SK-N-SH (cell line): Measurements from ENCODE around the gene PDE9A. TPM values are rescaled to one million over a fixed set of nuclear protein-coding genes. Genes with fewer than 3 reads are reported as not detected.

Experiments used
- CTCF ChIA-PET: fragments of 300-600, 350-600 bp; formaldehyde crosslinking; extraction: SDS; loops from one replicate; lab custom pipeline; 2021; lab: Yijun Ruan, JAX
- POLR2A ChIA-PET: fragments of 350-600 bp; sonication (Branson Sonifier 250); formaldehyde crosslinking; extraction: SDS; loops from one replicate; lab custom pipeline; 2020; ENCODE audit warnings: antibody characterized with exemption, inconsistent platforms; lab: Yijun Ruan, JAX
- DNase-seq: peaks from one replicate; pipeline ENCODE4 v3.0.0; 2012
- H2AFZ ChIP-seq: fragments of 200-600 bp; sonication (generic); 2 replicates; pipeline ENCODE4 v1.8.1; 2016; ENCODE audit warnings: antibody characterized with exemption, mild to moderate bottlenecking, low read depth
- H3F3A ChIP-seq: fragments of 200-600 bp; sonication (generic); replicated peaks from 2 replicates; pipeline ENCODE3; 2016; ENCODE audit warnings: antibody characterized with exemption, mild to moderate bottlenecking; ENCODE audit not compliant: insufficient read depth
- H3K27ac ChIP-seq, 2 experiments: fragments of 200-500 bp in 1 of 2; fragments of 200-600 bp in 1 of 2; sonication (Bioruptor generic) in 1 of 2; sonication (generic), shearing (Covaris generic) in 1 of 2; 2 replicates each; pipeline versions ENCODE4 v1.5.1 to v1.6.1; 2014 to 2016; ENCODE audit warnings: low read depth in 2 of 2, inconsistent platforms in 1 of 2, low read length in 1 of 2, mild to moderate bottlenecking in 1 of 2, mixed read lengths in 1 of 2
- H3K27me3 ChIP-seq: fragments of 200-600 bp; sonication (generic), shearing (Covaris generic); 2 replicates; pipeline ENCODE4 v1.6.1; 2016; ENCODE audit warnings: mixed run types; ENCODE audit not compliant: insufficient read depth
- H3K36me3 ChIP-seq, 2 experiments: fragments of 200-500 bp in 1 of 2; fragments of 200-600 bp in 1 of 2; sonication (Bioruptor generic) in 1 of 2; sonication (generic) in 1 of 2; replicated peaks in 1 of 2; 2 replicates each; pipeline versions ENCODE3 to v1.5.1; 2014 to 2016; ENCODE audit warnings: low read length in 1 of 2, mild to moderate bottlenecking in 1 of 2; ENCODE audit not compliant: insufficient read depth in 2 of 2, control insufficient read depth in 1 of 2
- H3K4me1 ChIP-seq, 2 experiments: fragments of 200-500 bp in 1 of 2; fragments of 200-600 bp in 1 of 2; sonication (Bioruptor generic) in 1 of 2; sonication (generic), shearing (Covaris generic) in 1 of 2; 2 replicates each; pipeline versions ENCODE4 v1.5.1 to v1.6.1; 2014 to 2016; ENCODE audit warnings: low read depth in 1 of 2, low read length in 1 of 2, mixed run types in 1 of 2; ENCODE audit not compliant: insufficient read depth in 2 of 2, control insufficient read depth in 1 of 2
- H3K4me2 ChIP-seq: fragments of 200-600 bp; sonication (generic), shearing (Covaris generic); 2 replicates; pipeline ENCODE4 v1.6.1; 2017; ENCODE audit warnings: mixed run types
- H3K4me3 ChIP-seq, 2 experiments: fragments of 200-500 bp in 1 of 2; fragments of 200-600 bp in 1 of 2; sonication (Bioruptor generic) in 1 of 2; sonication (generic), shearing (Covaris generic) in 1 of 2; 2 replicates each; pipeline versions ENCODE4 v1.5.1 to v1.8.1; 2014 to 2016; ENCODE audit warnings: low read depth in 2 of 2, inconsistent platforms in 1 of 2, low read length in 1 of 2, mild to moderate bottlenecking in 1 of 2, mixed read lengths in 1 of 2, moderate library complexity in 1 of 2
- H3K79me2 ChIP-seq: fragments of 200-600 bp; sonication (generic); 2 replicates; pipeline ENCODE4 v1.8.1; 2017; ENCODE audit warnings: mild to moderate bottlenecking; ENCODE audit not compliant: insufficient read depth
- H3K9ac ChIP-seq: fragments of 200-600 bp; sonication (generic); 2 replicates; pipeline ENCODE4 v1.6.1; 2017; ENCODE audit warnings: mixed run types
- H3K9me2 ChIP-seq: fragments of 200-600 bp; sonication (generic); 2 replicates; pipeline ENCODE4 v1.6.1; 2017; ENCODE audit warnings: mixed run types
- H3K9me3 ChIP-seq: fragments of 200-600 bp; sonication (generic); 2 replicates; pipeline ENCODE4 v1.6.1; 2017; ENCODE audit warnings: mixed run types, mild to moderate bottlenecking, moderate library complexity
- H4K20me1 ChIP-seq: fragments of 200-600 bp; sonication (generic); 2 replicates; pipeline ENCODE4 v1.6.1; 2017; ENCODE audit warnings: mild to moderate bottlenecking, mixed run types; ENCODE audit not compliant: insufficient read depth
- ELF1 ChIP-seq: IDR thresholded peaks from 2 replicates; pipeline ENCODE4 v1.4.0; 2012
- EZH2phosphoT487 ChIP-seq: fragments of 200-600 bp; sonication (generic); IDR thresholded peaks from 2 replicates; pipeline ENCODE4 v1.6.1; 2017; ENCODE audit warnings: low read depth, mixed run types, mild to moderate bottlenecking, antibody characterized with exemption, moderate library complexity, borderline replicate concordance
- FOXM1 ChIP-seq: IDR thresholded peaks from 2 replicates; pipeline ENCODE4 v1.4.0; 2012; ENCODE audit warnings: low read depth, mild to moderate bottlenecking
- JUND ChIP-seq: IDR thresholded peaks from 2 replicates; pipeline ENCODE4 v1.4.0; 2012
- MXI1 ChIP-seq: IDR thresholded peaks from 2 replicates; pipeline ENCODE4 v1.6.1; 2012; ENCODE audit warnings: mild to moderate bottlenecking, low read depth, low read length, improper control_type of control experiment
- NFIC ChIP-seq: IDR thresholded peaks from 2 replicates; pipeline ENCODE4 v1.4.0; 2012; ENCODE audit warnings: borderline replicate concordance
- NRF1 ChIP-seq: IDR thresholded peaks from 2 replicates; pipeline ENCODE4 v1.6.1; 2012; ENCODE audit warnings: low read depth, mild to moderate bottlenecking, low read length
- PBX3 ChIP-seq: IDR thresholded peaks from 2 replicates; pipeline ENCODE4; 2012
- POLR2AphosphoS5 ChIP-seq: IDR thresholded peaks from 2 replicates; pipeline ENCODE4 v1.6.1; 2012; ENCODE audit warnings: low read depth, low read length
- RAD21 ChIP-seq: IDR thresholded peaks from 2 replicates; pipeline ENCODE4 v1.6.1; 2012; ENCODE audit warnings: mild to moderate bottlenecking, low read length
- RXRA ChIP-seq: IDR thresholded peaks from 2 replicates; pipeline ENCODE4 v1.4.0; 2012; ENCODE audit warnings: low read depth, mild to moderate bottlenecking, borderline replicate concordance
- TAF1 ChIP-seq: IDR thresholded peaks from 2 replicates; pipeline ENCODE4 v1.6.1; 2012; ENCODE audit warnings: low read depth, mild to moderate bottlenecking, low read length, moderate library complexity, borderline replicate concordance
- TCF12 ChIP-seq: IDR thresholded peaks from 2 replicates; pipeline ENCODE4 v1.4.0; 2012
- TEAD4 ChIP-seq: IDR thresholded peaks from 2 replicates; pipeline ENCODE4 v1.4.0; 2012; ENCODE audit warnings: mild to moderate bottlenecking, borderline replicate concordance; ENCODE audit not compliant: insufficient read depth
- USF2 ChIP-seq: fragments of 150-350 bp; IDR thresholded peaks from 2 replicates; pipeline ENCODE4 v1.6.1; 2017; ENCODE audit warnings: antibody characterized with exemption, low read length, low read depth, borderline replicate concordance
- YY1 ChIP-seq: IDR thresholded peaks from 2 replicates; pipeline ENCODE4 v1.4.0; 2012; ENCODE audit warnings: low read depth, mild to moderate bottlenecking
- WGBS: methylation state at CpG from one replicate; pipeline ENCODE4 v1.1.6; 2017; ENCODE audit warnings: low lambda C conversion rate; 5-methylcytosine and 5-hydroxymethylcytosine counted together
- polyA plus RNA-seq, 3 experiments: library from polyadenylated mRNA; depleted of rRNA; stranded (reverse); fragments of >200 nt; gene quantifications; 2 replicates each; pipeline ENCODE4 v1.2.3, GENCODE V29; 2012
- TF ChIP-seq, protein P1 (sequence below): IDR thresholded peaks from 2 replicates; pipeline ENCODE4 v1.4.0; 2012; ENCODE audit warnings: low read depth, borderline replicate concordance

Gene PDE9A
- polyA plus RNA-seq, 1 of the 3 experiments (the other 2 are of a cell fraction) = 0.28 TPM

DNA sequence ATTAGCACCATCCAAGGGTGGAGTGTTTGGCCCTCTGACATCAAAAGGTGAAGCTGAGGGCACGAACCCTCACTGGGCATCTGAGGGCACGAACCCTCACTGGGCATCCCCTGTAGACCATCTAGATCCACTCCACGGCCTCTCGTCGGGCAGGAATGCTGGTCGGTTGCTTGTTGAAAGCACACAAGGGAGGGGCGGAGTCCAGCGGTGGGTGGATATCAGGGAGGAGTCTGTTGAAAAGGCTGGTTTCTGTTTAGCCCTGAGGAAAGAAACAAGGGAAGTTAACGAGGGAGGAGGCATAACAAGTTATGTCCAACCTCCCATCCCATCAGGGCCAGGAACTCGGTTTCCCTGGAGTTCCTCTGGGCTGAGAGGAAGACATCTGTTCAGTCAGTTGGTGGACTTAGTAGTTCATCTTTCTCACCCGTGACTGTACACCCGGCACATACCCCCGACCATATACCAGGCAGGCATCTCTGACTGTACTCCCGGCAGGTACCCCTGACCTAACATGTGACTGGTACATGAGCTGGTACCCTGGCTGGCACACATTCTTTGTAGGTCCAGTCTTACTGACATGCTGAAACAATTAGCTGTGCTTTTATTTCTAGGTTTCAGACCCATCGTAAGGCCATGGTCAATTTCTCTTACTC lies 32.1 kb upstream of the PDE9A start:
- Histone ChIP-seq H3K4me2 (no peak overlapping the region), H4K20me1 (no peaks in the 10 kb centered on the region), H3K79me2 (no peaks in the 10 kb centered on the region), H3K27me3 (no peaks in the 10 kb centered on the region), H3K27ac (no peak overlapping the region), H3K9ac (no peak overlapping the region), H3F3A (no peaks in the 10 kb centered on the region), H3K36me3 (no peaks in the 10 kb centered on the region), H3K9me2 (no peaks in the 10 kb centered on the region), H3K4me3 (no peak overlapping the region), H3K4me1 (no peaks in the 10 kb centered on the region), H2AFZ (no peak overlapping the region), H3K9me3 (no peaks in the 10 kb centered on the region)
- ChIA-PET CTCF (no interaction called here), POLR2A (no interaction called here)
- no peak for DNase-seq
- TF ChIP-seq ELF1 (no peak), TCF12 (no peak), JUND (no peak), YY1 (no peak), MXI1 (no peak), PBX3 (no peak)
- WGBS = 50% methylated on average over 14 of the region's 15 CpGs

DNA sequence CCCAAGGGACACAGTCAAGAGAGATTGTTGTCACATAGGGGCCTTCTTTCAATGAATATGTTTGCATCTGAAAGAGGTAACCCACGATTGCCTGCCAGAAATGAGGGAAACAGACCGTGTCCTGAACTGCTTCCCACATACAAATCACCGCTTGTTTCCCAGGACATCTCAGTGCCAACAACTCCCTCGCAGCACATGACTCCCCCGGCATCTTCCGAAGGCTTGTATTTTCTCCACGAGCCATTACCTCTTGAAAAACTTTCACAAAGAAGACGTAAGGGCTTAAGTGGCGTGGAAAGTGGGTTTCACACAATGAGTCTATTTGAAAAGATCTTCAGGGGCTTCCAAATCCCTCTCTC lies 31.6 kb upstream of the PDE9A start:
- Histone ChIP-seq H4K20me1 (no peaks in the 10 kb centered on the region), H3K79me2 (no peaks in the 10 kb centered on the region), H3K4me2 (no peak overlapping the region), H3K4me3 (no peak overlapping the region), H3K27ac (no peak overlapping the region), H3K9me3 (no peaks in the 10 kb centered on the region), H3F3A (no peaks in the 10 kb centered on the region), H3K9me2 (no peaks in the 10 kb centered on the region), H3K36me3 (no peaks in the 10 kb centered on the region), H3K27me3 (no peaks in the 10 kb centered on the region), H2AFZ (no peak overlapping the region), H3K9ac (no peak overlapping the region), H3K4me1 (no peaks in the 10 kb centered on the region)
- WGBS = 51% methylated on average over 9 of the region's 9 CpGs
- ChIA-PET POLR2A (no interaction called here), CTCF (no interaction called here)
- DNase-seq = no peak
- no peak for TF ChIP-seq RAD21
- TF ChIP-seq TEAD4 = no peak
- TF ChIP-seq USF2 = no peak
- TF ChIP-seq POLR2AphosphoS5 = no peak
- no peak for TF ChIP-seq FOXM1
- no peak for TF ChIP-seq ELF1
- TF ChIP-seq, protein P1, sequence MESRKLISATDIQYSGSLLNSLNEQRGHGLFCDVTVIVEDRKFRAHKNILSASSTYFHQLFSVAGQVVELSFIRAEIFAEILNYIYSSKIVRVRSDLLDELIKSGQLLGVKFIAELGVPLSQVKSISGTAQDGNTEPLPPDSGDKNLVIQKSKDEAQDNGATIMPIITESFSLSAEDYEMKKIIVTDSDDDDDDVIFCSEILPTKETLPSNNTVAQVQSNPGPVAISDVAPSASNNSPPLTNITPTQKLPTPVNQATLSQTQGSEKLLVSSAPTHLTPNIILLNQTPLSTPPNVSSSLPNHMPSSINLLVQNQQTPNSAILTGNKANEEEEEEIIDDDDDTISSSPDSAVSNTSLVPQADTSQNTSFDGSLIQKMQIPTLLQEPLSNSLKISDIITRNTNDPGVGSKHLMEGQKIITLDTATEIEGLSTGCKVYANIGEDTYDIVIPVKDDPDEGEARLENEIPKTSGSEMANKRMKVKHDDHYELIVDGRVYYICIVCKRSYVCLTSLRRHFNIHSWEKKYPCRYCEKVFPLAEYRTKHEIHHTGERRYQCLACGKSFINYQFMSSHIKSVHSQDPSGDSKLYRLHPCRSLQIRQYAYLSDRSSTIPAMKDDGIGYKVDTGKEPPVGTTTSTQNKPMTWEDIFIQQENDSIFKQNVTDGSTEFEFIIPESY = no peak
- TF ChIP-seq EZH2phosphoT487 = no peak
- TF ChIP-seq NFIC = no peak
- TF ChIP-seq RXRA = no peak
- TF ChIP-seq TAF1 = no peak
- no peak for TF ChIP-seq NRF1
- TF ChIP-seq MXI1 = no peak
- TF ChIP-seq, all 33 proteins: peak for 0
